ENCODE data around the gene TMEM222.

TMEM222 gene

DNA sequence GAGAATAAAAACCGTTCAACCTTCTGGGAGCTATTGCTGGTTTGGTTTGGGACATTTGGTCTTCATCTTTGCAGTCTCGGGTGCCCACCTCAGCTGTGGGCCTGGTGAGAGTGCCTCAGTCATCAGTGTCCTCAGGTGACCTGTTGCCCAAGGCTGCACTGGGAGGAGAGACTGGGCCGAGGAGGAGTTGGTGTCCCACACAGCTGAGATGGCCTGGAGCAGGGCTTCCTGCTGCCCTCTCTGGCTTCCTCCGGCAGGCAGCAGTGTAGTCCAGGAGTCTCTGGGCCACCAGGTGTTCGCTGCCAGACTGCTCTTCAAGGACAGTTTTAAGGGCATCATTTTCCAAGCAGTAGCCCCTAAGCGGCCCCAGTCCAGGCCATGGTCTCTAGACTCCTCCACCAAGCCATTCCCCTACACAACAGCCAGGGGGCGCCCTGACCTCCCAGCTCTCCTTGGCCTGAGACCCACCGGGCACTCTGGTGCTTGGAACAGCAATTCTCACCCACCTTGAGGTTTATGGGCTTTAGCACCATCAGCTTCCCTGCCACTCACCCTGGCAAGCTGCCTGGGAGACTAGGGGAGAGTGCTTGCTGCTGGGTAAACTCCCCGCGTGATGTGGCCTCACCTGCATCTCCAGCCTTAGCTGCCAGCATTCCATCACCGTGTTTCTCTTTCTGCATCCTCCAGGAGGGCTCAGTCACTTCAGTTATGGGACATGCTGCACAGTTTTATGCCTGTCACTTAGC lies 10.7 kb downstream of the TMEM222 start:
- peaks cover 73% of the 10 kb centered on the region for H3K36me3 ChIP-seq (ENCODE audit: insufficient read depth, low read length)
- no peaks in the 10 kb centered on the region for H3K9me3 ChIP-seq (ENCODE audit: low read length)
- no peaks in the 10 kb centered on the region for H3K27me3 ChIP-seq (ENCODE audit: control insufficient read depth in 1 of 2, insufficient read depth in 2 of 2, low read length in 2 of 2)
- H3K4me1 ChIP-seq (ENCODE audit: insufficient read depth, low read length), result no peaks in the 10 kb centered on the region
- no peak overlapping the region for H3K9ac ChIP-seq (ENCODE audit: low read length)
- H3K4me3 ChIP-seq (ENCODE audit: low read depth in 1 of 2, low read length in 2 of 2), result no peak overlapping the region
- H3K27ac ChIP-seq (ENCODE audit: low read depth, low read length), result no peak overlapping the region

DNA sequence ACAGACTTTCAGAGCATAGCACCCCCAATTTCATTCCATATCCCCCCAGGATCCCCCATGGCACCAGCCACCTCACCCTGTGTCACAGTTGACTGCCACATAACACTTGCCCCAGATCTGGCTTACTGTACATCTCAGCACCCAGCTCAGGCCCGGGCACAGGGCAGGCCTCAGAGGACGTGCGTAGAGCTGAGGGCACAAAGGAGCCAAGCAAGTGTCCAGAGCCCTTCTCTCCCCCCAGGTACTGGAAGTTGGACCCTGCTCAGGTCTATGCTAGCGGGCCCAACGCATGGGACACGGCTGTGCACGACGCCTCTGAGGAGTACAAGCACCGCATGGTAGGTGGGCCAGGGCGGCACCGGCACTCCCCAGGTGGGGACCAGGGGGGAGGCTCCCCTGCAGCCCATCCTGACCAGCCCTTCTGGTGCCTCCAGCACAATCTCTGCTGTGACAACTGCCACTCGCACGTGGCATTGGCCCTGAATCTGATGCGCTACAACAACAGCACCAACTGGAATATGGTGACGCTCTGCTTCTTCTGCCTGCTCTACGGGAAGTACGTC lies 11.8 kb downstream of the TMEM222 start:
- no peaks in the 10 kb centered on the region for H3K27me3 ChIP-seq (ENCODE audit: control insufficient read depth in 1 of 2, insufficient read depth in 2 of 2, low read length in 2 of 2)
- H3K9me3 ChIP-seq (ENCODE audit: low read length), result no peaks in the 10 kb centered on the region
- H3K27ac ChIP-seq (ENCODE audit: low read depth, low read length), result no peak overlapping the region
- no peak overlapping the region for H3K4me3 ChIP-seq (ENCODE audit: low read depth in 1 of 2, low read length in 2 of 2)
- H3K9ac ChIP-seq (ENCODE audit: low read length), result no peak overlapping the region
- H3K4me1 ChIP-seq (ENCODE audit: insufficient read depth, low read length), result no peaks in the 10 kb centered on the region
- H3K36me3 ChIP-seq (ENCODE audit: insufficient read depth, low read length), result peaks cover 67% of the 10 kb centered on the region

GRCh38 chr1:27335506-27336422 lies 13.8 kb downstream of the TMEM222 start:
- Histone ChIP-seq H3K36me3 (ENCODE audit: insufficient read depth, low read length) (peaks cover 65% of the 10 kb centered on the region), H3K27me3 (ENCODE audit: control insufficient read depth in 1 of 2, insufficient read depth in 2 of 2, low read length in 2 of 2) (no peaks in the 10 kb centered on the region), H3K9me3 (ENCODE audit: low read length) (no peaks in the 10 kb centered on the region), H3K4me3 (ENCODE audit: low read depth in 1 of 2, low read length in 2 of 2) (no peak overlapping the region), H3K4me1 (ENCODE audit: insufficient read depth, low read length) (no peaks in the 10 kb centered on the region), H3K9ac (ENCODE audit: low read length) (no peak overlapping the region), H3K27ac (ENCODE audit: low read depth, low read length) (no peak overlapping the region)

- H3K27ac ChIP-seq (ENCODE audit: low read depth, low read length), result no peak overlapping the region
- H3K9me3 ChIP-seq (ENCODE audit: low read length), result no peaks in the 10 kb centered on the region
- H3K9ac ChIP-seq (ENCODE audit: low read length), result no peak overlapping the region
- H3K27me3 ChIP-seq (ENCODE audit: control insufficient read depth in 1 of 2, insufficient read depth in 2 of 2, low read length in 2 of 2), result no peaks in the 10 kb centered on the region
- no peak overlapping the region for H3K4me3 ChIP-seq (ENCODE audit: low read depth in 1 of 2, low read length in 2 of 2)
- peaks cover 57% of the 10 kb centered on the region for H3K36me3 ChIP-seq (ENCODE audit: insufficient read depth, low read length)
- no peaks in the 10 kb centered on the region for H3K4me1 ChIP-seq (ENCODE audit: insufficient read depth, low read length)
Measured at GRCh38 chr1:27336756-27337155, 14.8 kb downstream of the TMEM222 start.

DNA sequence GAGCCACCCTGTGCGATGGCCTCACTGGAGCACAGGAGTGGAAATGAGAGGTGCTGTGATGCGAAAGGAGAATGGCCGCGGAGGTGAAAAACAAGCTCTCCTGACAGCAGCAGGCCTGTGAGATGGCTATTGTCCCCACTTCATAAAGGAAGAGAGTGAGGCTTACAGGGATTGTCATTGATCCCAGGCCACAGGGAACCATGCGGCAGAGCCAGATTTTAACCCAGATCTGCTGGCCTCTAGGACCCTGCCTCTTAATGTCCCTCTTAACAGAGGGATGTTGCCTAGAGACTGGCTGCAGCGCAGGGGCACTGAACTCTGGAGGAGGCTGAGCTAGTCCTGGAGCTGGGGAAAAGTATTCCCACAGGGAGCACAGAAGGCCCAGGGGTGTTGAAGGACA lies 16.8 kb downstream of the TMEM222 start:
- Histone ChIP-seq H3K4me1 (ENCODE audit: insufficient read depth, low read length) (no peaks in the 10 kb centered on the region), H3K9ac (ENCODE audit: low read length) (no peak overlapping the region), H3K9me3 (ENCODE audit: low read length) (no peaks in the 10 kb centered on the region), H3K27ac (ENCODE audit: low read depth, low read length) (no peak overlapping the region), H3K4me3 (ENCODE audit: low read depth in 1 of 2, low read length in 2 of 2) (no peak overlapping the region), H3K36me3 (ENCODE audit: insufficient read depth, low read length) (peaks cover 37% of the 10 kb centered on the region), H3K27me3 (ENCODE audit: control insufficient read depth in 1 of 2, insufficient read depth in 2 of 2, low read length in 2 of 2) (no peaks in the 10 kb centered on the region)

GRCh38 chr1:27339213-27339612 lies 17.2 kb downstream of the TMEM222 start:
- Histone ChIP-seq H3K4me1 (ENCODE audit: insufficient read depth, low read length) (no peaks in the 10 kb centered on the region), H3K4me3 (ENCODE audit: low read depth in 1 of 2, low read length in 2 of 2) (no peak overlapping the region), H3K27me3 (ENCODE audit: control insufficient read depth in 1 of 2, insufficient read depth in 2 of 2, low read length in 2 of 2) (no peaks in the 10 kb centered on the region), H3K9ac (ENCODE audit: low read length) (no peak overlapping the region), H3K9me3 (ENCODE audit: low read length) (no peaks in the 10 kb centered on the region), H3K27ac (ENCODE audit: low read depth, low read length) (no peak overlapping the region), H3K36me3 (ENCODE audit: insufficient read depth, low read length) (peaks cover 33% of the 10 kb centered on the region)

DNA sequence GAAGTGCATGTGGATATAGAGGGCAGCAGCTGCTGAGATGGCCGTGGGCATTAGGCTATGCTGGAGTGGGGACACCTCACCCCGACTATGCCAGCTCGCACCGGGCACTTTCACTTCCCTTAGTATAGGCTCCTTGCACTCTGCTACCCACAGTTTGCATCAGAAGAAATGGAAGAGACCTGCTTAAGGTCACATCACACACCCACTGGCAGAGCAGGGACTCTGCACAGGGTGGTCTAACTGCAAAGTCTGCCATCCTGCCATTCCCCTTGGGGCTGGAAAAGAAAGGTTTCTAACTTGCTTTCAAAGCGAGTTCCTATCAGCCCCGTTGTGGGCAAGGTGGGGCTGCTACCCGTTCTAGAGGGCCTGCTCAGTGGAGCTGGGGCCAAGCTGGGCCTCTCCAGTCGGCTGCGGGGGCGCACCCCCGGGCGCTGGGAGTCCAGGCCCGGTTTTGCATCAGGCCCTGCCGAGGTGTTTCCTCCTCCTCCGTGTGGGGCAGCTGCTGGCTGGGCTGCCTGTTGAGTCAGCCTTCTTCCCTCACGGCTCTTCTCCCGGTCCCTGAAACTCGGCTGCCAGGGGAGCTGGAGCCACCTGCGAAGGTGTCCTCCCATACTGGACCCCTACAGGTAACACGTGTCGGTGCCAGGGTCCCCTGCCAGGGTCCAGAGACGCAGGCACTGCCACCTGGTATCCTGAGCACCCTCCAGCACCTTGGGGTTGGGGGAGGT lies 19.7 kb downstream of the TMEM222 start, which contains the start of gene SYTL1:
SYTL1 (plus strand) TSS at position 498 of the 728 bp plus-strand sequence. CDS start 3,313 bp downstream, outside the sequence.
- Histone ChIP-seq H3K4me3 (ENCODE audit: low read depth in 1 of 2, low read length in 2 of 2) (no peak within 1 kb of the TSS), H3K27me3 (ENCODE audit: control insufficient read depth in 1 of 2, insufficient read depth in 2 of 2, low read length in 2 of 2) (no peaks in the 10 kb centered on the region), H3K27ac (ENCODE audit: low read depth, low read length) (no peak within 1 kb of the TSS), H3K9ac (ENCODE audit: low read length) (no peak within 1 kb of the TSS), H3K36me3 (ENCODE audit: insufficient read depth, low read length) (peaks cover 9% of the 10 kb centered on the region), H3K4me1 (ENCODE audit: insufficient read depth, low read length) (no peaks in the 10 kb centered on the region), H3K9me3 (ENCODE audit: low read length) (no peaks in the 10 kb centered on the region)

DNA sequence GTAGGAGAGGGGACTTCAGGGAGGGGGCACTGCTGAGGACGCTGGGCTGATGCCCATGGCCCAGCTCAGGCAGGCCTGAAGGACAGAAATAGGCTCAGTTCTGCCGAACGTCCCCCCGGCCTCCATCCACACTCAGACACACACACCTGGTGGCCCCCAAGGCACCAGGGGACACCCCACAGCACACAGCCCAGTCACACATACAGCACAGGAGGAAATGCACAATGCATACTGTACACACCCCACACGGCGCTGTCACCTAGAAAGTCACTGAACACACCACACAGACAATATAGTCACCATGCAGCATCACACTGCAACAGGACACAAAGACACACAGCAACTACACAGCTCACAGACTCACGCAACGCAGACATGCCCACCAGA lies 20.4 kb downstream of the TMEM222 start:
- H3K36me3 ChIP-seq (ENCODE audit: insufficient read depth, low read length), result peaks cover 6% of the 10 kb centered on the region
- H3K27ac ChIP-seq (ENCODE audit: low read depth, low read length), result no peak overlapping the region
- H3K4me1 ChIP-seq (ENCODE audit: insufficient read depth, low read length), result no peaks in the 10 kb centered on the region
- H3K9ac ChIP-seq (ENCODE audit: low read length), result no peak overlapping the region
- no peak overlapping the region for H3K4me3 ChIP-seq (ENCODE audit: low read depth in 1 of 2, low read length in 2 of 2)
- H3K9me3 ChIP-seq (ENCODE audit: low read length), result no peaks in the 10 kb centered on the region
- H3K27me3 ChIP-seq (ENCODE audit: control insufficient read depth in 1 of 2, insufficient read depth in 2 of 2, low read length in 2 of 2), result peaks cover 0 to 4% of the 10 kb centered on the region in 2 donors

GRCh38 chr1:27342778-27343638 lies 21.0 kb downstream of the TMEM222 start:
- Histone ChIP-seq H3K9ac (ENCODE audit: low read length) (no peak overlapping the region), H3K27me3 (ENCODE audit: control insufficient read depth in 1 of 2, insufficient read depth in 2 of 2, low read length in 2 of 2) (peaks cover 0 to 4% of the 10 kb centered on the region in 2 donors), H3K27ac (ENCODE audit: low read depth, low read length) (no peak overlapping the region), H3K4me1 (ENCODE audit: insufficient read depth, low read length) (no peaks in the 10 kb centered on the region), H3K9me3 (ENCODE audit: low read length) (no peaks in the 10 kb centered on the region), H3K36me3 (ENCODE audit: insufficient read depth, low read length) (peaks cover 6% of the 10 kb centered on the region), H3K4me3 (ENCODE audit: low read depth in 1 of 2, low read length in 2 of 2) (no peak overlapping the region)

DNA sequence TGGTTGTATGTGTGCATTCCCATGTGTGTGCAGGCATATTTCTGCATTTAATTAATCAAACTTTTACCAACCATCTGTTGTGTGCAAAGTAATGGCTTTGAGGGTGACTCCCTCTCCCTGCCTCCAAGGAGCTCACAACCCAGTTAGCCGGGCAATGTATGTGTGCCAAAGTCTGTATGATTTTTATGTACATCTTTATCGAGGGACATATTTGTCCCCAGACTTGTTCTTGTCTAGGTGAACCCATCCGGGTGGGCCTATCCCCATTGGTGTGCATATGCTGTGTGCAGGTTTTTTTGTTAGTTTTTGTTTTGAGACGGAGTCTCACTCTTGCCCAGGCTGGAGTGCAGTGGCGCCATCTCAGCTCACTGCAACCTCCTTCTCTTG lies 21.7 kb downstream of the TMEM222 start:
- Histone ChIP-seq H3K9me3 (ENCODE audit: low read length) (no peaks in the 10 kb centered on the region), H3K36me3 (ENCODE audit: insufficient read depth, low read length) (peaks cover 3% of the 10 kb centered on the region), H3K4me3 (ENCODE audit: low read depth in 1 of 2, low read length in 2 of 2) (no peak overlapping the region), H3K27ac (ENCODE audit: low read depth, low read length) (no peak overlapping the region), H3K9ac (ENCODE audit: low read length) (no peak overlapping the region), H3K4me1 (ENCODE audit: insufficient read depth, low read length) (no peaks in the 10 kb centered on the region), H3K27me3 (ENCODE audit: control insufficient read depth in 1 of 2, insufficient read depth in 2 of 2, low read length in 2 of 2) (peaks cover 0 to 4% of the 10 kb centered on the region in 2 donors)
